HG03565 (cell line): Measurements from ENCODE around the gene EIF4A3.
"Not testable (repeated sequence)": the region's sequence is repeated elsewhere in the genome, so short reads cannot be mapped to it uniquely, and the experiment has no call there.

ENCODE experiments used
- ATAC-seq: cut with Tn5 transposase; IDR thresholded peaks from one replicate; pipeline ENCODE4 v1.9.1; 2021; ENCODE audit warnings: mild to moderate bottlenecking, moderate library complexity; ENCODE audit not compliant: unreplicated experiment

Gene EIF4A3

GRCh38 chr17:80173916-80174315 is 27.0 kb upstream of the EIF4A3 start:
- no peak for ATAC-seq

- ATAC-seq, result no peak
These were observed 26.2 kb upstream of the EIF4A3 start for GRCh38 chr17:80173126-80173525.

- no peak for ATAC-seq
These were observed 24.8 kb upstream of the EIF4A3 start for GRCh38 chr17:80171681-80172080.

- ATAC-seq, result no peak
These were observed 23.0 kb upstream of the EIF4A3 start, which contains the start of gene CARD14 for GRCh38 chr17:80169784-80170500. Gene CARD14, plus strand, starts transcription at chr17:80170030. Its CDS starts 11,409 bp downstream, at chr17:80181439.

- ATAC-seq, result no peak
These were observed 22.2 kb upstream of the EIF4A3 start for GRCh38 chr17:80169107-80169506.

GRCh38 chr17:80168371-80168770 is 21.4 kb upstream of the EIF4A3 start:
- ATAC-seq, result no peak

GRCh38 chr17:80166446-80166845 is 19.5 kb upstream of the EIF4A3 start:
- ATAC-seq, result no peak

GRCh38 chr17:80164185-80164584 is 17.3 kb upstream of the EIF4A3 start:
- ATAC-seq, result no peak

GRCh38 chr17:80163336-80163735 is 16.4 kb upstream of the EIF4A3 start:
- ATAC-seq, result no peak

- no peak for ATAC-seq
These were observed 13.6 kb upstream of the EIF4A3 start for GRCh38 chr17:80160536-80160935.

GRCh38 chr17:80158846-80159245 is 11.9 kb upstream of the EIF4A3 start:
- ATAC-seq, result no peak

GRCh38 chr17:80155600-80155999 is 8.7 kb upstream of the EIF4A3 start:
- not testable (repeated sequence) for ATAC-seq

- no peak for ATAC-seq
These were observed 7.2 kb upstream of the EIF4A3 start for GRCh38 chr17:80154166-80154565.

GRCh38 chr17:80153004-80153403 is 6.1 kb upstream of the EIF4A3 start:
- ATAC-seq, result no peak

GRCh38 chr17:80152081-80152702 is 5.3 kb upstream of the EIF4A3 start:
- no peak for ATAC-seq

GRCh38 chr17:80151333-80151732 is 4.4 kb upstream of the EIF4A3 start:
- ATAC-seq, result no peak

GRCh38 chr17:80146121-80147034 is 550 bp downstream of the EIF4A3 start:
- no peak for ATAC-seq

GRCh38 chr17:80145076-80146075 is 1.6 kb downstream of the EIF4A3 start:
- no peak for ATAC-seq

- no peak for ATAC-seq
These were observed 4.0 kb downstream of the EIF4A3 start for GRCh38 chr17:80142929-80143328.

- ATAC-seq, result no peak
These were observed 5.3 kb downstream of the EIF4A3 start for GRCh38 chr17:80141463-80142165.
